Measurements from ENCODE around the gene PIP4K2B. TPM values are rescaled to one million over a fixed set of nuclear protein-coding genes. Genes with fewer than 3 reads are reported as not detected.

The PIP4K2B gene
- total RNA-seq, 8 experiments from 2014 or later: 25.0 to 81.1 (median 67.2) TPM

GRCh38 chr17:38739305-38739704, 60.1 kb downstream of the PIP4K2B start:
- in situ Hi-C loops (cut with MboI; ENCODE audit: low pct_unique_long_range_greater_than_20kb in 2 of 9, low sequenced_read_pairs in 9 of 9, unreplicated experiment in 9 of 9): no loop called here
- Histone ChIP-seq H3K27ac (no peak overlapping the region), H3K4me1 (replicated peaks in 1 of 2) (peaks cover 20 to 40% of the 10 kb centered on the region in 2 donors)

GRCh38 chr17:38738686-38739085, 60.7 kb downstream of the PIP4K2B start:
- Histone ChIP-seq H3K4me3 (no peak overlapping the region), H3K27ac (no peak overlapping the region), H3K4me1 (replicated peaks in 1 of 2) (peaks cover 18 to 34% of the 10 kb centered on the region in 2 donors)
- in situ Hi-C loops (cut with MboI; ENCODE audit: low pct_unique_long_range_greater_than_20kb in 2 of 9, low sequenced_read_pairs in 9 of 9, unreplicated experiment in 9 of 9): no loop called here
- WGBS, 10 experiments: 94 to 97% methylated on average over 3 to 5 of the region's 16 CpGs; no CpG with 5 or more reads in 8 of the 10 experiments
- no peak for ATAC-seq (replicated peaks in 6 of 8)

More at GRCh38 chr17:38739305-38739704, 60.1 kb downstream of the PIP4K2B start:
- no peak overlapping the region for H3K4me3 ChIP-seq
- ATAC-seq (replicated peaks in 6 of 8): no peak
- 90 to 100% methylated on average over 1 to 6 of the region's 14 CpGs; no CpG with 5 or more reads in 8 of the 10 experiments for WGBS, 10 experiments

GRCh38 chr17:38738007-38738662, 61.2 kb downstream of the PIP4K2B start:
- Histone ChIP-seq H3K4me3 (no peak overlapping the region), H3K27ac (no peak overlapping the region), H3K4me1 (replicated peaks in 1 of 2) (peaks cover 14 to 29% of the 10 kb centered on the region in 2 donors)
- ATAC-seq (replicated peaks in 6 of 8): no peak
- in situ Hi-C loops (cut with MboI; ENCODE audit: low pct_unique_long_range_greater_than_20kb in 2 of 9, low sequenced_read_pairs in 9 of 9, unreplicated experiment in 9 of 9): no loop called here
- WGBS, 10 experiments: 60 to 100% (median 93%) methylated on average over 1 to 4 of the region's 14 CpGs; no CpG with 5 or more reads in 3 of the 10 experiments

DNA sequence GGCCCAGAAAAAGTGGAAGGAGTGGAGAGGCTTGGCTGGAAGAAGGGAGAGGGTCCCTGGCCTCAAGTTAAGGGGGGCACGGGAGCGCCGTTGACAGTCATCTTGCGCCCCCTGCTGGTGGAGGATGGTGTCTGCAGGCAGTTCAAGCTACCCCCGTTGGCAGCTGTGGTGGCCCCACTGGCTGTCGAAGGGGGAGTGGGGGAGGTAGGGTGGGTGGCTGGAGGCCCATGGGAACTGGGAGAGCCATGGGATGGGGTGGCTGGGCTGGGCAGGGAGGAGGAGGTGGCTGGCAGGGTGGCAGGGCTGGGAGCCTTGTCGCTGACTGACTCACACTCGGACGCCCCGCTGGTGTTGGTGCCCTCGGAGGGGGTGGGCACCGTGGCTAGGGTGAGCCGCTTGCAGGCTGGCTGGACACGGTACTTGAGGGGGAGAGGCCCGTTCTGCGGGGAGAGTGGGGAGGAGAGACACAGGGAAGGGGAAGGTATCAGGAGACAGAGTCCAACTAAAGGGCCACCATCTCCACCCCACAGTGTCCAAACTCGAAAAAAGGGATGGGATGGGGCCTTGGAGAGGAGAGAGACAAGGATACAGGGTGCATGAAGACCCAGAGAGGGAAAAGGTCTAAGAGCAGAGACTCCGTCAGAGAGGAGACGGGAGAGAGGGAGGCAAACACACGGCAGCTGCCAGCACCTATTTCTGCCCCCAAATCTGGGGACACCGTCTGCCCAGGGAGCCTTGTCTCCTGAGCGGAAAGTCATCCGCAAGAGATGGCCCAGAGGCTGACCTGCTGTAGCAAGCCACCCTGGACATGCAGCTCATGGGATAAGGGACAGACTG, 64.0 kb downstream of the PIP4K2B start:
- no peak overlapping the region for H3K4me3 ChIP-seq
- in situ Hi-C loops (cut with MboI; ENCODE audit: low pct_unique_long_range_greater_than_20kb in 2 of 9, low sequenced_read_pairs in 9 of 9, unreplicated experiment in 9 of 9): no loop called here
- peak in 6 of 8 experiments; percentile 13 to 38 (median 16) for ATAC-seq (replicated peaks in 6 of 8)
- peaks cover 0 to 4% of the 10 kb centered on the region in 2 donors for H3K4me1 ChIP-seq (replicated peaks in 1 of 2)
- H3K27ac ChIP-seq: no peak overlapping the region
- 10 to 100% (median 67%) methylated on average over 1 to 2 of the region's 23 CpGs; no CpG with 5 or more reads in 7 of the 10 experiments for WGBS, 10 experiments

GRCh38 chr17:38733982-38734973, 65.1 kb downstream of the PIP4K2B start:
- no peak overlapping the region for H3K27ac ChIP-seq
- H3K4me3 ChIP-seq: no peak overlapping the region
- WGBS, 10 experiments: 67 to 100% (median 83%) methylated on average over 1 to 4 of the region's 15 CpGs; no CpG with 5 or more reads in 6 of the 10 experiments
- peaks cover 3 to 9% of the 10 kb centered on the region in 2 donors for H3K4me1 ChIP-seq (replicated peaks in 1 of 2)
- no peak for ATAC-seq (replicated peaks in 6 of 8)
- in situ Hi-C loops (cut with MboI; ENCODE audit: low pct_unique_long_range_greater_than_20kb in 2 of 9, low sequenced_read_pairs in 9 of 9, unreplicated experiment in 9 of 9): no loop called here

GRCh38 chr17:38733282-38733981, 65.9 kb downstream of the PIP4K2B start:
- WGBS, 10 experiments: 40 to 100% (median 67%) methylated on average over 1 to 4 of the region's 9 CpGs; no CpG with 5 or more reads in 3 of the 10 experiments
- in situ Hi-C loops (cut with MboI; ENCODE audit: low pct_unique_long_range_greater_than_20kb in 2 of 9, low sequenced_read_pairs in 9 of 9, unreplicated experiment in 9 of 9): no loop called here
- Histone ChIP-seq H3K4me1 (replicated peaks in 1 of 2) (peaks cover 4 to 13% of the 10 kb centered on the region in 2 donors), H3K27ac (no peak overlapping the region), H3K4me3 (no peak overlapping the region)
- no peak for ATAC-seq (replicated peaks in 6 of 8)

GRCh38 chr17:38732376-38733281, 66.7 kb downstream of the PIP4K2B start:
- Histone ChIP-seq H3K27ac (no peak overlapping the region), H3K4me3 (no peak overlapping the region), H3K4me1 (replicated peaks in 1 of 2) (peaks cover 4 to 13% of the 10 kb centered on the region in 2 donors)
- 80 to 100% (median 100%) methylated on average over 1 to 3 of the region's 7 CpGs; no CpG with 5 or more reads in 3 of the 10 experiments for WGBS, 10 experiments
- in situ Hi-C loops (cut with MboI; ENCODE audit: low pct_unique_long_range_greater_than_20kb in 2 of 9, low sequenced_read_pairs in 9 of 9, unreplicated experiment in 9 of 9): no loop called here
- ATAC-seq (replicated peaks in 6 of 8): no peak

DNA sequence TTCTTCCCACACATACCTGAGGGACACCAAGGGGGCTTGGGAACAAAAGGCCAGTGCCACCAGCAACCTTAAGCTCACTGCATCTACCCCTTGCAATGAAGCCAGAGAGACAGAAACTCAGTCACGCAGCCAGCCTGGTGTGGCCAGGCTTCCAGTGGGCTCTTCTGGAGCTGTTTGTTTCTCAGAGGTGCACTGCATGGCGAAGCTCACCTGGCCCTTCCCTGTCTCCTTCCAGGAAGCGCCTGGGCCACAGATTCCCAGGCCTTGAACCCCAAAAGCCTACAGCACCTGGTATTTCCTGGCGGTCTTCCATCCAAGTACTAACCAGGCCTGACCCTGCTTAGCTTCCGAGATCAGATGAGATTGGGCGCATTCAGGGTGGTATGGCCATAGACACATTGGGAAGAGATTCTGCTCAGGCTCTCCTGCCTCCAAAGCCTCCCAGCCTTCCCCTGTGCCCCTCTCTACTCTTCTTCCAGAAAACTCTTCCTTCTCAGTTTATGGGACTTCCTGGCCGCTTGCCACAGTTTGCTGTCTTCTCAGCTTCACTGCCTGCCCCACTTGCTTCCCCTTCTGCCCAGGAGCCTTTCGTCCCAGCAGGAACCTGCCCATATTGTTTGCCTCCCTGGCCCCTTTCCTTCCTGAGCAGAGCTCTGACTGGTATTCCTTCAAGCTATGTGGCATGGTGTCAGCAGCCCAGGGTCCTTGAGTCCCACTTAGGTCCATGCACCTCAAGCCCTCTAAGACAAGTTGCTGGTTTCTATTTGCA, 67.6 kb downstream of the PIP4K2B start:
- Histone ChIP-seq H3K27ac (no peak overlapping the region), H3K4me3 (no peak overlapping the region), H3K4me1 (replicated peaks in 1 of 2) (peaks cover 4 to 13% of the 10 kb centered on the region in 2 donors)
- in situ Hi-C loops (cut with MboI; ENCODE audit: low pct_unique_long_range_greater_than_20kb in 2 of 9, low sequenced_read_pairs in 9 of 9, unreplicated experiment in 9 of 9): no loop called here
- 83 to 100% (median 93%) methylated on average over 1 to 8 of the region's 8 CpGs; no CpG with 5 or more reads in 4 of the 10 experiments for WGBS, 10 experiments
- no peak for ATAC-seq (replicated peaks in 6 of 8)

DNA sequence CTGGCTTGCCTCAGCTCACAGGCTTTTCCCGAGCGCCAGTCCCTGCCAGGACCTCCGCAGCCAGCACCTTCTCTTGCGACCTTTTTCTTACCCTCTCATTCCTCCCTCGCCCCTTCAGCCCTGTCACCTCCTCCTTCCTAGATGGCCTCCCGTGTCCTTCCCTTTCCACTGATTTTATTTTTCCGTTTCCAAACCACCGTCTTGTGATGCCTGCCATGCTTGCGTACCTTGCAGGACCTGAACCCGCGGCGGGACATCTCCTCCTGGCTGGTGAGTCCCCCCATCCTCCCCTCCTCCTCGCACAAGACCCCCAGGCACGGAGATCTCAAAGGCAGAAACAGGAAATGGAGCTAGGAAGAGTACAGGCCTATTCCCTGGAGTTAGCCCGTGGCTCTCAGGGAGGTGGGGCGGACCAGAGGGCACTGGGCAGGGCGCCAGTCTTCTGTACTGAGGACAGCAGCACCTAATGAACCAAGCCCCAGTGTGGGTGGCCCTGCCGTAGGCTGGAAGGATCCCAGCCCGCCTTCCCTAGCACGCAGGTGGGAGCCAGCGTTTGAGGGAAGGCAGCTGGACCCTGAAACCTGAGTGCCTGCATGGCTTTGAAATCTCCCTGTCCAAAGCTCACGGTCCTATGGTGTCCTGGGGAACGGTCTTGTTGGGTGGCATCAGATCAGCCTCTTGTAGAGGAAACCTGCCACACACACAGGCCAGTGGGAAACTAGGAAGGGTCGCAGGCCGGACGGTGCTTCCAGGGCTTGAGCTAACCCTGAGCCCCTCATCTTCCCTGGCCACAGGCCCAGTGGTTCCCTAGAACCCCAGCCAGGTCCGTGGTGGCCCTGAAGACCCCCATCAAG, 68.6 kb downstream of the PIP4K2B start:
- Histone ChIP-seq H3K27ac (peak overlapping the region; percentile 13 to 69), H3K4me1 (replicated peaks in 1 of 2) (peaks cover 4 to 13% of the 10 kb centered on the region in 2 donors), H3K4me3 (peak overlapping the region; percentile 32 to 58 (median 37))
- in situ Hi-C loops (cut with MboI; ENCODE audit: low pct_unique_long_range_greater_than_20kb in 2 of 9, low sequenced_read_pairs in 9 of 9, unreplicated experiment in 9 of 9): no loop called here
- ATAC-seq (replicated peaks in 6 of 8): peak in 7 of 8 experiments; percentile 4 to 38 (median 13)
- 11 to 34% (median 20%) methylated on average over 1 to 10 of the region's 27 CpGs; no CpG with 5 or more reads in 5 of the 10 experiments for WGBS, 10 experiments

All from motor neuron (in vitro differentiated cells).